ENCODE measurements around the gene PML.

The PML gene

GRCh38 chr15:73986055-73986775 is 8.3 kb upstream of the PML start:
- no peak for DNase-seq

DNA sequence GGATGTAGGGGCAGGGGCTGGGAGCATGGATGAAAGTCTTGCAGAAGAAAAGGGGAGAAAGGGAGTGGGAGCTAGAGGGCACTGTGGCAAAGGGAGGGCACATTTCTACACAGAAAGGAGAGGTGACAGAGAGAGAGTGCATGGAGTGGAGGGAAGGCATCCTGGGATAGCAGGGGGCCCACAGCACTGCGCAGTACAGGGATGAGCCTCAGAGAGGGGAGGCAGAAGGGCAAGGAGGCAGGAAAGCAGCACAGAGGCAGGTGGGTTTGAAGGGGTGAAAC is 7.8 kb upstream of the PML start:
- DNase-seq, result no peak

DNA sequence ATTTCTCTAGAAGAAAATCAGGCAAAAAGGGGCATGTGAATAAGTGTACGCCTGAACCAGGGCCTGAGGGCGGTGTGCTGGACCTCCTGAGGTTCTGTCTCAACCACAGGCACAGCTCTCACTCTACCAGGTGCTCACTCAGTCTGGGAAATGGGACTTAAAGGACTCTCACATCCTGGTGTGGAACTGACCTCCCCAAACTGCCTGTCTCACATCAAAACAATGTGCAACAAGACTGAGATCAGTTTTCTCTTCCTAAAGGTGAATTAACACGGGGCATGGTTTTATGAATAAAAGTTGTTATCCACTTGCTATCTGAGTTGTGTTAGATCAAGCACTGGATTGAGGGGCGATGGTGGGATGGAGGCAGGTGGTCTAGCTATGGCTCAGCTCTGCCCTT is 7.3 kb upstream of the PML start:
- DNase-seq, result no peak

DNA sequence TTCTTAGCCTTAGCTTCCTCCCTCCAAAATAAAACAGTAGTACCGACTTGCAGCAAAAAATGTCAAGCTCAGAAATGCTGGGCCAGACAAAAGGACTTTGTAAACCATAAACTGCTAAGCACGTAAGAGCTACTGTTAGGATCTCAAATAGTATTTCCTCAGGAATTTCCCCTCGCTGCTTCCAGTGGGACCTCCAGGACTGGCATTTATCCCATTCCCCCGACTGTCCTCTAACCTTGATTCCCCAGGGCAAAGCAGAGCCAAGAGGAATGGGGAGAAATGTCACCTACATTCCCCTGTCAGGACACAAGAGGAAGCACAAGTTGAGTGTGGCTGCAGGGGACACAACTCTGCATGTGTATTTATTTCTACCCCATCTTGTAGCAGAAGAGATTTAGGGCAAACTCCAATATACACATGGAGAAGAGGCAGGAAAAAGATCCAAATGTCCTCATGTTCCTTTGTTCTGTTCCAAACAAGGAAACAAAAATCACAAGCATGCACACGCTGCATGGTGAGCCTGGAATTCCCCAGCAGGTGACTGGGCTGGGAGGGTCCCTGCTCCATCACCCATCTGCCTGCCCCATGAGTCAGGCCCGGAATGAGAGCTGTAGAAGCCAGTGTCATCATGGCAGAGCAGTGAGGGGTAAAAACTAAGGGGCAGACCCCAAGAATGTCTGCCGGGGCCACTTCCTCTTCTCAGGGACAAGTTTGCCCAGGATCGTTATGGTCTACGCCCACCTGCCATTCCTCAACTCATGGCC is 6.7 kb upstream of the PML start:
- no peak for DNase-seq

- no peak for DNase-seq
Observed at GRCh38 chr15:73988445-73988969, 6.0 kb upstream of the PML start.

- DNase-seq, result peak; percentile 84
Observed at GRCh38 chr15:73989001-73989798, 5.3 kb upstream of the PML start.

DNA sequence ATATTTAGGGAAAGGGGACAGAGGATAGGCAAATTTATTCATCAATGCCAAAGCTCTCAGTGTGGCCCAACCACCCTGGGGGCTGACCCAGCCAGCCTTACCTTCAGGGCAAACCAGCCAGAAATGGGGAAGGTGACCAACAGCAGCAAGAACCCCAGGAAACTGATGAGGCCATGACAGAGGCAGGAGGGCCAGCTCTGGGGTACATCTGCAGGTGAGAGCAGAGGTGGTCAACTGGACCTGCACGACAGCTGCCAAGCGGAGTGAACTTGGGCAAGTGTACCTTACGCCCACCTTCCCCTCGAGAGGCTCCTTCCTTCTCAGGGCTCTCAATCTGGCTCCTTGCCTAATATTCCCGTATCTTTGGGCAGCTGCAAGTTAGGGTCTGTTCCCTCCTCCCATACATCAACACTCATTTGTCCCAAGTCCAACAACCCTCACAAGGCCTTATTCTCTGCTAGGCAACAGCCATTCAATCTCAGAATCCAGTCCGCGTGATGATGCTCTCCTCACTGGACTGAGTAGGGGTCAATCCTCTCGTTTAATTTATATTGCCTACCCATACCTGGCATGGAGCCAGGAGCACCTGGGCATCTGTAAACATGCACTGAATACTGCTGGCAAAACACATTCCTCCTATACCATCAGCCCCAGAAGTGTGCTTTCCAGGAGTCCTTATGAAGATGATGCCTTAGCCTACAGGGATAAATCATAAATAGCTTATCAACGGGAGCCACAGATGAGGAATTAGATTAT is 4.1 kb upstream of the PML start:
- DNase-seq, result no peak

DNA sequence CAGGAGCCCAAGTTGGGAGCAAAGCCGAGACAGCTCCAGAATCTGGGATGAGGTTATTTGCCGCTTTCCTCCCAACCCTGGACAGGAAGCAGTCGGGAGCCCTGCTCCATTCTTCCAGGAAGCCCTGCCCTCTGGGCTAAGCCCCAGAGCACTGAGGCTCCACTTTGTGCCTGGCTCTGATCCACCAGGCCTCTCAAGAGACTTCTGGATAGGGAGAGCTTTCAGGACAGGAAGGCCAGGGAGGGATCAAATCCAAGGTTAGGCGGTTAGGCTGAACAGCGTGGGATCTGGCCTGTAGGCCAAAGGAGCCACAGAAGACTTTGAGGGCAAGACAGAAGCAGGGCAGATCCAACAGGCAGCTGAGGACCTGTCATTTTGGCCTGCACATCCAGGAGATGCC is 3.3 kb upstream of the PML start:
- peak; percentile 51 for DNase-seq

GRCh38 chr15:73991726-73992593 is 2.6 kb upstream of the PML start, which contains the start of gene STOML1:
STOML1 (minus strand) TSS chr15:73992295; CDS start chr15:73992223, 72 bp downstream.
- DNase-seq, result peak; percentile 96

- no peak for DNase-seq
Observed at GRCh38 chr15:73992594-73992898, 2.0 kb upstream of the PML start.

- no peak for DNase-seq
Observed at GRCh38 chr15:73993211-73993994, 1.1 kb upstream of the PML start.

- DNase-seq, result no peak
Observed at GRCh38 chr15:73994912-73995622, 551 bp downstream of the PML start.

DNA sequence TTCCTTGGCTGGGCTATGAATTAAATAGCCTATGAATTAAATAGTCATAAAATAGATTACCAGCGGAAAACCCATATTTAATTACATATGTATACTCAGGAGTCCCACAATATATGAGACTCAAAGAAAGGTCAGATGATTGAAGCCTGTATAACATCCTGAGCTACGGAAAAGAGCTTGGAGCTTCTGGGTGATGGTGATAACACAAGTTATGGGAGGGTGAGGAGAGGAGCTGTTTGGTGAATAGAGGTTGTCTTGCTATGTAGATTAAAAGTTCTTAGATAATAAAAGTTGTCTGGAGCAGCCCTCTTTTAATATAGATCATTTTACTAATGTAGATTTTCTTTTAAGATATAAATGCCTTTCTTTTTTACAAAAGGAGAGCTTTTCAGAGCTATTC is 1.8 kb downstream of the PML start:
- DNase-seq, result no peak

GRCh38 chr15:73996939-73997338 is 2.4 kb downstream of the PML start:
- no peak for DNase-seq

DNA sequence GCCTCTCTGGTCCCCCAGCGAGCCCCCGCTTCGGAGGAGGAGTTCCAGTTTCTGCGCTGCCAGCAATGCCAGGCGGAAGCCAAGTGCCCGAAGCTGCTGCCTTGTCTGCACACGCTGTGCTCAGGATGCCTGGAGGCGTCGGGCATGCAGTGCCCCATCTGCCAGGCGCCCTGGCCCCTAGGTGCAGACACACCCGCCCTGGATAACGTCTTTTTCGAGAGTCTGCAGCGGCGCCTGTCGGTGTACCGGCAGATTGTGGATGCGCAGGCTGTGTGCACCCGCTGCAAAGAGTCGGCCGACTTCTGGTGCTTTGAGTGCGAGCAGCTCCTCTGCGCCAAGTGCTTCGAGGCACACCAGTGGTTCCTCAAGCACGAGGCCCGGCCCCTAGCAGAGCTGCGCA is 3.5 kb downstream of the PML start:
- no peak for DNase-seq

DNA sequence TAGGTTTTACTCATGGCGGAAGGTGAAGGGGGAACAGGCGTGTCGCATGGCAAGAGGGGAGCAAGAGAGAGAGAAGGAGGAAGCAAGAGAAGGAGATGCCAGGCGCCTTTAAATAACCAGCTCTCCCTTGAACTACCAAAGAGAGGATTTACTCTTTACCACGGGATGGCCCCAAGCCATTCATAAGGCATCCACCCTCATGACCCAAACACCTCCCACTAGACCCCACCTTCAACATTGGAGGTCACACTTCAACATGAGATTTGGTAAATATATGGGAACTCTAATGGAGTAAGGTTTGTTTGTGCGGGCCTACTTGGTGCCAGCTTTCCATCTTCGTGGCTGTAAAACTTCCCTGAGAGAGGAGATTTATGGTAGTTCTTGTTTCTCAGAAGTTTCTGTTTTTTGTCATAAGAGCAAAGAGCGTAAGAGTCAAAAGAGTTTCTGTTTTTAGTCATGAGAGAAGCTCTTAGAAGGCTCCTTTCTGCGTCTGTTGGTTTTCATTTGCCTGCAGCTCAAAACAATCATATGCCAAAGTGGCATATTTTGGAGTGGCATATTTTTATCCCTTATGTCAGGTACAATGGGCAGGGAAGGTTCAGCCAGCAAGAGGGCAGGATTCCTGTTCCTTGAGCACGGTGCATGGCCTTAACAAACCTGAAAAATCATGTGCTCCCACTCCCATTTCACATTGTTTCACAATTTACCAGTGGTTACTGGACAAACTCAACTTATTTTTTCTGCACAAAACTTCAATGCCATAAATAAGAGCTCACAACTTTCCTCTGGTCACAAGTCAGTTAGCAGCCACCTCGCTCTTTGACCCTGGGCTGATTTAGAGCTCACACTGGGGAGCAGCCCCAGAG is 12.5 kb downstream of the PML start:
- no peak for DNase-seq

- DNase-seq, result no peak
Observed at GRCh38 chr15:74007820-74008371, 13.4 kb downstream of the PML start.

GRCh38 chr15:74008901-74009300 is 14.4 kb downstream of the PML start:
- no peak for DNase-seq

Measured in fibroblast of skin of scalp (primary cell).